ENCODE results near the gene SLC12A5.

The SLC12A5 gene

DNA sequence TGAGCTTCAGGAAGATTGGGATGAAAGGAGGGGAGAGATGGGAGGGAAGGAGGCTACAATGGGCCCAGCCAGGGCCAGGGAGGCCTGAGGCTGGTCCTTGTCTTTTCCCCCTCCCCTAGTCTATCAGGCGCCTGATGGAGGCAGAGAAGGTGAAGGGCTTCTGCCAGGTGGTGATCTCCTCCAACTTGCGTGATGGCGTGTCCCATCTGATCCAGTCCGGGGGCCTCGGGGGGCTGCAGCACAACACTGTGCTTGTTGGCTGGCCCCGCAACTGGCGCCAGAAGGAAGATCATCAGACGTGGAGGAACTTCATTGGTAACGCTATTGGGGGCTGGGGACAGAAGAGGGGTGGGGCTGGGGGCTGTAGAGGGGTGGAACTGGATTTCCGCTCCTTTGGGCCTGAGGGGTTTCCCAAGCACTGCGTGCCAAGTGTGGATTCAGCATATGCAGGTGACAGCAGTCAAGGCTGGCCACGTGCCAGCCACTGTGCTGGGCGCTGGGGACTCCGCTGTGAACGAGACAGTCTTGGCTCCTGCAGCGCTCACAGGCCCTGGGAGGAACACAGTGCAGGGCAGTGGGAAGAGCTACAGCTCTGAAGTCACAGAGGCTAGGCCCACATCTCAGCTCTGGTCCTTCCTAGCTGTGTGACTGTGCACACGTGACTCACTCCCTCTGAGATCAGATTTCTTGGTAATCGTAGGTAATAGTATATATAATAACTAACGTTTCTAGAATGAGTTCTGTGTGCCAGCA is 22.7 kb downstream of the SLC12A5 start:
- peak; percentile 85 for FAIRE-seq
- DNase-seq (ENCODE audit: insufficient read length, low spot score), result peak; percentile 58

- FAIRE-seq, result peak; percentile 90
- DNase-seq (ENCODE audit: insufficient read length, low spot score), result no peak
Observed at GRCh38 chr20:46053416-46053815, 24.4 kb downstream of the SLC12A5 start.

- DNase-seq (ENCODE audit: insufficient read length, low spot score) (no peak), FAIRE-seq (peak; percentile 62)
Observed at GRCh38 chr20:46054606-46055005, 25.6 kb downstream of the SLC12A5 start.

GRCh38 chr20:46055269-46055668 is 26.3 kb downstream of the SLC12A5 start:
- DNase-seq (ENCODE audit: insufficient read length, low spot score), result no peak
- no peak for FAIRE-seq

DNA sequence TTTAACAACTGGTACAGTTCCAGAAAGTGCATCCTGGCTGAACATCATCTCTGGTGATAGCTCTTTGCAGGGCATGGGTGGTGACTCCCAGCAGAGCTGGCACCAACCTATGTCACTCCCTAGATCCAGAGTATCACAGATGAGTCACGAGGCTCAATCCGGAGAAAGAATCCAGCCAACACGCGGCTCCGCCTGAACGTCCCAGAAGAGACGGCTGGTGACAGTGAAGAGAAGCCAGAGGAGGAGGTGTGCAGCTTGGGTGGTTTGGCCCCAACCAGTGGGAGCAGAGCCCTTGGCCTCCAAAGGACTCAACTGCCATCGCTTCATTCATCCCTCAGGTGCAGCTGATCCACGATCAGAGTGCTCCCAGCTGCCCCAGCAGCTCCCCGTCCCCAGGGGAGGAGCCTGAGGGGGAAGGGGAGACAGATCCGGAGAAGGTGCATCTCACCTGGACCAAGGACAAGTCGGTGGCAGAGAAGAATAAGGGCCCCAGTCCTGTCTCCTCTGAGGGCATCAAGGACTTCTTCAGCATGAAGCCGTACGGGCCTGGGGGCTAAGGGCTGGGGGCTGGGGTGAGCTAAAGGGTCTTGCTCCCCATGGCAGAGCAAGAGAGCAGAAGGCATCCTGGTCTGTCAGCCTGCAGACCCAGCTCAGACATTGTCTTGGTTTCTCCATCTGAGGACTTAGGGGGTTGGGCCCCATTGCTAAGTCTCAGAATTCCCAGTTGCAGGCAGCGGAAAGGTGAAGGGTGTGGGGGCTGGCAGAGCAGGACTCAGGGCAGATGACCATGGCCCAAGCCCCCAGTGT is 27.2 kb downstream of the SLC12A5 start:
- FAIRE-seq, result peak; percentile 92
- no peak for DNase-seq (ENCODE audit: insufficient read length, low spot score)

DNA sequence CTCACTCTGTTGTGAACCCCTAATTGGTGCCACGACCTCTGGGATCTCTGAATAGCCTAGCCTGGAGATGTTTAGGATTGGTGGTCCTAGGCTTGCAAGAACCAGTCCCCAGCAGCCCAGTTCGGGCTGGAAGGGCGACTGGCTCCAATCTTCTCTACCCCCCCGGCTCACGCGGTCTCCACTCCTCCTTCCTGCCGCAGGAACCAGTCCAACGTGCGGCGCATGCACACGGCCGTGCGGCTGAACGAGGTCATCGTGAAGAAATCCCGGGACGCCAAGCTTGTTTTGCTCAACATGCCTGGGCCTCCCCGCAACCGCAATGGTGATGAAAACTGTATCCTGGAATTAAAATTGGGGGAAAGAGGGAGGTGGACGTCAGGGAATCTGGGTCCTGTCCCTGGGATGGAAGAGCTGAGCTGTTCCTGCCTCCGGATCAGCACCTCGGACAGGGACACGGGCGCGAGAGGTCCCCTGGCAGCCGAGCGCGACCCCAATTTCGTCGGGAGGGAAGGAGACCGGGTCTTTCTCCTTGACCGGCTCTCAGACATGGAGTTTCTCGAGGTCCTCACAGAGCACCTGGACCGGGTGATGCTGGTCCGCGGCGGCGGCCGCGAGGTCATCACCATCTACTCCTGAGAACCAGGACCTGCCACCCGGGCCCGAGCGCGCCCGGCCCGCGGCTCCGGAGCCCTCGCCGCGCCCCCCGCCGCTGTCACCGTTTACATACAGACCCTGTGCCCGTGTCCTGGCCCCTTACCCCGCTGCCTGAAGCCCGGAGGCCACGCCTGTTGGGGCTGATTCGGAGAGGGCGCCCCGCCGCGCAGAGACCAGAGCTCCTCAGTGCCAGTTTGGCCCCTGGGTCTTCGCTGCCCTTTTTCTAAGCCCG is 28.2 kb downstream of the SLC12A5 start:
- no peak for FAIRE-seq
- peak; percentile 70 for DNase-seq (ENCODE audit: insufficient read length, low spot score)

GRCh38 chr20:46057856-46058598 is 29.0 kb downstream of the SLC12A5 start:
- DNase-seq (ENCODE audit: insufficient read length, low spot score), result no peak

DNA sequence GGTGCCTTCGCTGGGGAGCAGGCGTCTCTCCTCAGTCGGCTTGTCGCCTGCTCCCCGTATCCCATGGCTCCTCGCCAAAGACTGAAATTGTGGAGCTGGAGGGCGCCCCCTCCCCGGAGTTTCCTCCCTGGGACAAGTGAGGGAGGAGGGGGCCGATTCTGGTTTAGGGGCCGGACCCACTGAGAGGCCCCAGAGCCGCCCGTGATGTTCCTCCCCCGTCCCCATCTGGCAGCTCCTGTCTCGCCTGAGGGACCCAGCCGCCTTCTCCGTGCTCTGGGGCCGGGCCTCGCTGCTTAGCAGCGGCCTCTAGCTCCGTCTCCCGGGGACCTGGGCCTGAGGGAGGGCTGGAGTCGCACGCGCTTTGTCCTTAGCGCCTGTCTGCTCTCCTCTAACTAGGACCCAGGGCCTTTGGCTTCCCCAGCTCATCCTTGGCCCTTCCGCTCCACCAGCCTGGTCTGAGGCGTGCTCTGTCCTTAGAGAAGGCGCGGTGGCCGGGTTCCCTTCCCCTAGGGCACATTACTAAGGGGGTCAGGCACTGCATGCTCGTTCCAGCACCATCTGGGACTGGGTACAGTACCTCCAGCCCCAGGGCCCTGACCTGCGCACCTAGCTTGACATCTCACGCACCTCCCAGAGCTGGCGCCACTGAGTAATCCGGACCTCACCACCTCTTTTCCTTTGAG is 29.7 kb downstream of the SLC12A5 start:
- FAIRE-seq (no peak), DNase-seq (ENCODE audit: insufficient read length, low spot score) (no peak)

More at GRCh38 chr20:46057856-46058598, 29.0 kb downstream of the SLC12A5 start:
- no peak for FAIRE-seq

DNA sequence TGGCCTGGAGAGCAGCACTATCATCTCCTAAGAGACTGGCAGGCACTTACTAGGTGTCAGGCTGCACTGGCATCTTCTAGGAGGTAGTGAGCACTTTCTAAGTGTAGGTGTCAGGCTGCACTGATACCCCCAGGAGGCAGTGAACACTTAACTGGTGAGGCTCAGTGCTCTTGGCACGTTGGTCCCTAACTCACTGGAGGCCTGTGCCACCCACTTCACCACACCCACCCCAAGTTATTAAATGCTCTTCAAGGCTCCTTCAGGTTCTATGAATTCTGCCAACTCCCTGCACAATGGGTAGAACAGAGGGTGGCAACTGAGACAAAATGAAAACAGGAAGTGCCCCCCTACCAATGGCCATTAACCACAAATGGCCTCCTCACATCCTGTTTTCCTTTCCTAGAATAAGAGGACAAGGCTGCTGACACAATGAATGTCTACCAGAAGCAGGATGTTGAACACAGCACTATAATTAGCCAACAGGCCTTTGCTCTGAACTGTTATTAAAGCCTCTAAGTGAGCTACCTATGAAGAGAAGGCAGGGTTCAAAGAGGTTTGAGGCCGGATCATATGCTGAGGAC is 31.4 kb downstream of the SLC12A5 start:
- no peak for DNase-seq (ENCODE audit: insufficient read length, low spot score)
- no peak for FAIRE-seq

DNA sequence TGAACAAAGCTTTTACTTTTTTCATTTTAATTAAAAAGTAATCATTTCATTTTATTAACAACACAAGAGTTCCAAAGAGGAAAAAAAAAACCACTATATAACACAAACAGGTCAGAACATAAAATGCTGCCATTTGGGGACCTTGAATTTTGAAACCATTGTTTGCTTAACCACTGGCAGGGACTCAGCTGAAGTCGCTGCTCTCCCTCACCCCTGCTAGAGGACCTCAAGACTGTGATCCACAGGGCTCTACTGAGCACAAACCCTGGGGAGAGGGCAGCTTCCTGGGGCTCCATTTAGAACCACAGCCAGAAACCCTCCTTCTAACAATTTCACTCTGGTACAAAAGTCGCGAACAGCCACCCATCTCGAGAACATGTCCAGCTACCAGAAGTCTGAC is 32.0 kb downstream of the SLC12A5 start:
- no peak for FAIRE-seq
- DNase-seq (ENCODE audit: insufficient read length, low spot score), result no peak

GRCh38 chr20:46062151-46062550 is 33.1 kb downstream of the SLC12A5 start:
- no peak for DNase-seq (ENCODE audit: insufficient read length, low spot score)
- no peak for FAIRE-seq

GRCh38 chr20:46062621-46063020 is 33.6 kb downstream of the SLC12A5 start:
- DNase-seq (ENCODE audit: insufficient read length, low spot score) (no peak), FAIRE-seq (no peak)

DNA sequence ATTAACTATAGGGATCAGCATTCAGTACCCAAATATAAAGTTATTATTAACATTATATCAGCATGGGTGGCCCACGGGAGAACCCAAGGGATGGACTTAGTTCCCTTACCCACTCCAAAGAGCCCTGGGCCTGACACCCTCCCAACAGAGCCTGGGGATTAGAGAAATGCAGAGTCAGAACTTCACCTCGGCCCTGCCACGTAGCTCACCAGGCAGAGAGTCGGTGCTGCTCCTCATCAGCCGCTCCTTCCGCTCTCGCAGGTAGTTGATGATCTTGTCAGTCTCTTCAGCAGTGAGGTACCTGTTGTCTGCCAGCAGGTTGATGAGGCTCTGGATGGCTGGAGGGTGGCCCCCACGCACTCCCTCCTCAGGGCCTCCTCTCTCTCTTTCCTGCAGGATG is 34.1 kb downstream of the SLC12A5 start:
- DNase-seq (ENCODE audit: insufficient read length, low spot score) (no peak), FAIRE-seq (peak; percentile 9)

DNA sequence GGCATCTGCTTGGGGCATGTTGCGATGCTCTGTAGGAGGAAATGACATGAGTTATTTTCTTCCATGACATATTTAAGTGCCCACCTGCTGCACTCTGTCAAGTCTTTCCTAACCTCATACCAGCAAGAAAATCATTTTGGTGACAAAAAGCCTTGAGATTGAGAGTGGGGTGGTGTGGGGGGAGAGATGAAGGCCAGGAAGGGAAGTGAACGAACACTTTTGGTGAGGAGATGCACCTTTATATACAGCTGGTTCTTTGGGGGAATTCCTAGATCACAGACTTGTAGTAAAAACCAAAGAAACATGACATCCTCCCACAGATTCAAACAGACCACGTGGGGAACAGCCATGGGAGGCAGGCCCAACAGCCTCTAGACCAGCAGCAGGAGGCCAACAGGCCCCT is 34.6 kb downstream of the SLC12A5 start:
- no peak for DNase-seq (ENCODE audit: insufficient read length, low spot score)
- FAIRE-seq, result no peak

- DNase-seq (ENCODE audit: insufficient read length, low spot score) (no peak), FAIRE-seq (no peak)
Observed at GRCh38 chr20:46065006-46065405, 36.0 kb downstream of the SLC12A5 start.

- DNase-seq (ENCODE audit: insufficient read length, low spot score) (no peak), FAIRE-seq (no peak)
Observed at GRCh38 chr20:46065691-46066090, 36.7 kb downstream of the SLC12A5 start.

DNA sequence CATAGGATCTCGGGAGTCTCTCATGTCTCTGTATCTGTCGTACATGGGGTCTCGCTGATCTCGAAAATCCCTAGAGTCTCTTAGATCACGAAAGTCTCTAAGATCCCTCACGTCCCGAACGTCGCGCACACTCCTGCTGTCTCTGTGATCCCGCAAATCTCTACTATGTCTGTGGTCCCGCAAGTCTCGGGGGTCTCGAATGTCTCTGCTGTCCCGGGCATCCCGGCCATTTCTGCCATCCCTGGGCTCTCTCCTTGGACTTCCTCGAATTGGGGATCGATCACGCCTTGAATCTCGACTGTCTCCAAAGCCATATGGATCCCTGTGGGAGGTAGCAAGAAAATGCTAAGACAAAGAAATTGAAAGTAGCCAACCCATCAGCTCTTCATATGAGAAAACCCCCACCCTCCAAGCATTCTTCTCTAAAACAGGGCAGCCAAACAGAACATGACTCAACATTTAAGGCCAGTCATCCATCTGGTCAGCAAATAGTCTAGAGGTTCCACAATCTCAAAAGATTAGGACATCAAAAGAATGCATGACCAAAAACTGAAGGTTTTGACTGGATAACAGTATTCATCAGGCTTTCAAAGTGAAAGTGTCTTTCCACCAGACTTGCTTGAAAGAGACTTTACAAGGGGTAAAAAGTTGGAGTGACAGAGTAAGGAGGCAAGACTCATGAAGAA is 41.3 kb downstream of the SLC12A5 start:
- DNase-seq (ENCODE audit: insufficient read length, low spot score) (no peak), FAIRE-seq (no peak)

- FAIRE-seq (no peak), DNase-seq (ENCODE audit: insufficient read length, low spot score) (no peak)
Observed at GRCh38 chr20:46071573-46071972, 42.6 kb downstream of the SLC12A5 start.

DNA sequence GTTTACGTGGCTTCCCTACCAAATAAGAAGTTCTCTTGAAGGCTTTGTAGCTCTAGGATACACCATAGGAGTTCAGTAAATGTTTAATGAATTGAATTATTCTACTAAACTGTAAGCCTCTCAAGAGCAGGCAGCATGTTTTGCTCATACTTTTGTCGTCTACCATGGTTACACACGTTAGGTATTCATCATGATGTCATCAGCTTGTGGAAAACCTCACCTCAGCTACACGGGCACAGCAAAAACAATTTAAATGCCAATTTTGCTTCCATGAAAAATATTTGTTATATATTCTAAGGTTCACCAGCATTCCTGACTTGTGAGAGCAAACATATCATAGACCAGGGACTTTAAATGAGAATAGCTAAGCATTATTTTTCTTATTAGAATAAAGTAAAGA is 44.0 kb downstream of the SLC12A5 start:
- FAIRE-seq, result no peak

More for the DNA sequence above, 44.0 kb downstream of the SLC12A5 start:
- no peak for DNase-seq (ENCODE audit: insufficient read length, low spot score)

Data from HTR-8/SVneo (cell line).